A549 (cell line): Measurements from ENCODE around the gene GABBR2. TPM values are rescaled to one million over a fixed set of nuclear protein-coding genes. Genes with fewer than 3 reads are reported as not detected.

Experiments
- ATAC-seq, 2 experiments: fragments of 200-7000 bp in 1 of 2; fragments of >200 bp in 1 of 2; cut with Nextera tagmentation in 1 of 2; cut with Tn5 transposase in 1 of 2; 3 replicates each; pipeline versions ENCODE4 v1.8.0 to v1.9.1; 2018 to 2020; ENCODE audit warnings: mild to moderate bottlenecking in 1 of 2, moderate library complexity in 1 of 2
- CTCF ChIA-PET: fragments of 300-600 bp; sonication (Branson Sonifier 250); formaldehyde crosslinking; extraction: SDS; loops from one replicate; lab custom pipeline; 2021; ENCODE audit warnings: antibody characterized with exemption, inconsistent platforms; lab: Yijun Ruan, JAX
- POLR2A ChIA-PET: fragments of 350-600 bp; formaldehyde crosslinking; extraction: SDS; loops from one replicate; lab custom pipeline; 2021; ENCODE audit warnings: antibody characterized with exemption, inconsistent platforms; lab: Yijun Ruan, JAX
- DNase-seq, 2 experiments: peaks; one replicate each; pipeline versions ENCODE4 v3.0.0 to v3.0.0-alpha.2; 2011 to 2016; ENCODE audit warnings: low read depth in 1 of 2, low spot score in 1 of 2
- FAIRE-seq: peaks from 2 replicates; lab custom pipeline; 2011; peaks lifted over from hg19 to GRCh38; lab: Jason Lieb, UNC
- H3K27ac ChIP-seq, 2 experiments: fragments of >200 bp; sonication (Bioruptor Twin); formaldehyde crosslinking; 3 replicates each; pipeline ENCODE4 v1.5.1; 2016 to 2017
- H3K4me1 ChIP-seq: fragments of >200 bp; sonication (Bioruptor Twin); formaldehyde crosslinking; 3 replicates; pipeline ENCODE4 v1.6.1; 2016
- H3K4me2 ChIP-seq: fragments of >200 bp; sonication (Bioruptor Twin); formaldehyde crosslinking; 3 replicates; pipeline ENCODE4 v1.6.1; 2016
- H3K4me3 ChIP-seq: fragments of >200 bp; sonication (Bioruptor Twin); formaldehyde crosslinking; 3 replicates; pipeline ENCODE4 v1.5.1; 2016
- H3K9me3 ChIP-seq: fragments of >200 bp; sonication (Bioruptor Twin); formaldehyde crosslinking; 3 replicates; pipeline ENCODE4 v1.6.1; 2016
- ATOH8 ChIP-seq: fragments of 250-450 bp; sonication (Bioruptor Pico); IDR thresholded peaks from 2 replicates; pipeline ENCODE4 v1.5.0; 2020; ENCODE audit warnings: low read depth, mild to moderate bottlenecking, moderate library complexity
- BHLHE40 ChIP-seq: IDR thresholded peaks from 2 replicates; pipeline ENCODE4 v1.6.1; 2012; ENCODE audit warnings: low read depth, low read length, inconsistent platforms
- CBX8 ChIP-seq: fragments of 200-600 bp; sonication (generic); IDR thresholded peaks from 2 replicates; pipeline ENCODE4 v1.6.1; 2016
- CHD2 ChIP-seq: fragments of 150-350 bp; IDR thresholded peaks from 2 replicates; pipeline ENCODE4 v1.6.1; 2014; ENCODE audit warnings: low read length; ENCODE audit not compliant: partially characterized antibody
- EHF ChIP-seq: fragments of 250-450 bp; sonication (Bioruptor Pico); IDR thresholded peaks from 2 replicates; pipeline ENCODE4 v1.5.0; 2020; ENCODE audit warnings: mild to moderate bottlenecking
- EHMT2 ChIP-seq: fragments of 200-600 bp; sonication (generic); IDR thresholded peaks from 2 replicates; pipeline ENCODE4 v1.6.1; 2016; ENCODE audit warnings: antibody characterized with exemption, low read depth, mild to moderate bottlenecking, moderate library complexity
- ELK1 ChIP-seq: fragments of 150-350 bp; IDR thresholded peaks from 2 replicates; pipeline ENCODE4 v1.6.1; 2014; ENCODE audit warnings: low read depth, mild to moderate bottlenecking, low read length
- EP300 ChIP-seq, 2 experiments: fragments of >200 bp; sonication (Bioruptor Twin); formaldehyde crosslinking; IDR thresholded peaks; 2 replicates in 1 of 2; 3 replicates in 1 of 2; pipeline ENCODE4 v1.6.1; 2016 to 2017
- FOSB ChIP-seq: fragments of 250-450 bp; sonication (Bioruptor Pico); IDR thresholded peaks from 2 replicates; pipeline ENCODE4 v1.5.0; 2020; ENCODE audit warnings: mild to moderate bottlenecking, moderate library complexity
- FOXS1 ChIP-seq: fragments of 250-450 bp; sonication (Bioruptor Pico); IDR thresholded peaks from 2 replicates; pipeline ENCODE4 v1.5.0; 2020; ENCODE audit warnings: mild to moderate bottlenecking, moderate library complexity
- GATA3 ChIP-seq: IDR thresholded peaks from 2 replicates; pipeline ENCODE4 v1.6.1; 2012; ENCODE audit warnings: borderline replicate concordance
- HDAC2 ChIP-seq: fragments of 200-600 bp; sonication (generic); IDR thresholded peaks from 2 replicates; pipeline ENCODE4 v1.6.1; 2016
- HES2 ChIP-seq: fragments of >200 bp; sonication (Bioruptor Twin); formaldehyde crosslinking; IDR thresholded peaks from 2 replicates; pipeline ENCODE4 v1.6.1; 2016
- HEYL ChIP-seq: fragments of 250-450 bp; sonication (Bioruptor Pico); IDR thresholded peaks from 2 replicates; pipeline ENCODE4 v1.8.0; 2021; ENCODE audit warnings: mild to moderate bottlenecking, moderate library complexity
- HMGXB4 ChIP-seq: fragments of 250-450 bp; sonication (Bioruptor Pico); IDR thresholded peaks from 2 replicates; pipeline ENCODE4 v1.5.0; 2021; ENCODE audit warnings: mild to moderate bottlenecking, moderate library complexity, borderline replicate concordance
- HOXA7 ChIP-seq: fragments of 250-450 bp; sonication (Bioruptor Pico); IDR thresholded peaks from 2 replicates; pipeline ENCODE4 v1.5.0; 2020; ENCODE audit warnings: mild to moderate bottlenecking, moderate library complexity
- HOXB13 ChIP-seq: fragments of 250-450 bp; sonication (Bioruptor Pico); IDR thresholded peaks from 2 replicates; pipeline ENCODE4 v1.5.0; 2020; ENCODE audit warnings: low read depth, mild to moderate bottlenecking, moderate library complexity
- HOXB5 ChIP-seq: fragments of 250-450 bp; sonication (Bioruptor Pico); IDR thresholded peaks from 2 replicates; pipeline ENCODE4 v1.5.0; 2020; ENCODE audit warnings: mild to moderate bottlenecking, moderate library complexity
- JUN ChIP-seq, 2 experiments: fragments of >200 bp; sonication (Bioruptor Twin); formaldehyde crosslinking; IDR thresholded peaks; 2 replicates in 1 of 2; 3 replicates in 1 of 2; pipeline ENCODE4 v1.6.1; 2016 to 2017
- KDM5A ChIP-seq: fragments of 200-600 bp; sonication (generic); IDR thresholded peaks from 2 replicates; pipeline ENCODE4 v1.6.1; 2016; ENCODE audit warnings: antibody characterized with exemption, mild to moderate bottlenecking
- MAFK ChIP-seq: fragments of 450-650 bp; IDR thresholded peaks from 2 replicates; pipeline ENCODE4 v1.6.1; 2014; ENCODE audit not compliant: partially characterized antibody
- MAZ ChIP-seq: fragments of 150-350 bp; IDR thresholded peaks from 2 replicates; pipeline ENCODE4 v1.6.1; 2014; ENCODE audit warnings: antibody characterized with exemption, low read depth, low read length, borderline replicate concordance
- NFE2L2 ChIP-seq: fragments of 150-350 bp; conservative IDR thresholded peaks from 2 replicates; pipeline ENCODE4 v1.6.1; 2014; ENCODE audit warnings: low read length
- PHF8 ChIP-seq: fragments of 200-600 bp; sonication (generic); IDR thresholded peaks from 2 replicates; pipeline ENCODE4 v1.6.1; 2016; ENCODE audit warnings: low read depth, mild to moderate bottlenecking, antibody characterized with exemption, moderate library complexity, borderline replicate concordance
- RARB ChIP-seq: fragments of 250-450 bp; sonication (Bioruptor Pico); IDR thresholded peaks from 2 replicates; pipeline ENCODE4 v1.8.0; 2021; ENCODE audit warnings: mild to moderate bottlenecking, moderate library complexity
- RFX5 ChIP-seq: fragments of 450-650 bp; IDR thresholded peaks from 2 replicates; pipeline ENCODE4 v1.7.1; 2014; ENCODE audit warnings: antibody characterized with exemption, mild to moderate bottlenecking, moderate library complexity
- RNF2 ChIP-seq: fragments of 200-600 bp; sonication (generic); IDR thresholded peaks from 2 replicates; pipeline ENCODE4 v1.6.1; 2016; ENCODE audit warnings: low read depth, mild to moderate bottlenecking, antibody characterized with exemption, moderate library complexity, borderline replicate concordance
- SMC3 ChIP-seq: fragments of >200 bp; sonication (Bioruptor Twin); formaldehyde crosslinking; IDR thresholded peaks from 3 replicates; pipeline ENCODE4 v1.6.1; 2018; ENCODE audit warnings: inconsistent platforms
- SREBF2 ChIP-seq: fragments of 450-650 bp; IDR thresholded peaks from 2 replicates; pipeline ENCODE4 v1.6.1; 2014; ENCODE audit warnings: mild to moderate bottlenecking, moderate library complexity
- TFCP2L1 ChIP-seq: fragments of 250-450 bp; sonication (Bioruptor Pico); IDR thresholded peaks from 2 replicates; pipeline ENCODE4 v1.5.0; 2021; ENCODE audit warnings: mild to moderate bottlenecking
- TP53 ChIP-seq: fragments of 250-450 bp; sonication (Bioruptor Pico); IDR thresholded peaks from 2 replicates; pipeline ENCODE4 v1.5.0; 2021; ENCODE audit warnings: mild to moderate bottlenecking, moderate library complexity
- WGBS: methylation state at CpG from one replicate; pipeline ENCODE4 v1.1.6; 2017; ENCODE audit errors: missing lambda C conversion rate; 5-methylcytosine and 5-hydroxymethylcytosine counted together
- polyA plus RNA-seq, 4 experiments: library from polyadenylated mRNA; depleted of rRNA in 3 of 4; stranded (reverse); fragments of >200 nt; fragmentation: RNase III in 1 of 4; extraction: RNeasy Plus Mini Kit Qiagen cat#74134 plus additional on column Dnase treatment in 1 of 4; gene quantifications; 2 replicates in 3 of 4; 3 replicates in 1 of 4; pipeline ENCODE4 v1.2.3, GENCODE V29; 2011 to 2017

Gene GABBR2
- polyA plus RNA-seq, 2 of the 4 experiments (the other 2 are of a cell fraction), result 0.08 to 0.57 TPM

- DNase-seq (no peak), FAIRE-seq (no peak), ATAC-seq (no peak)
- H3K27ac ChIP-seq, result no peak overlapping the region
- POLR2A ChIA-PET, result no interaction called here
- H3K4me2 ChIP-seq, result no peak overlapping the region
- 77% methylated on average over 9 of the region's 9 CpGs for WGBS
- CTCF ChIA-PET, result interaction anchor here (0.8 to 1.7 kb wide), 3 partner anchors 9 to 114 kb away, joined by 3 to 5 read pairs (median 3); no protein-coding TSS in a partner anchor
- no peak overlapping the region for H3K4me3 ChIP-seq
- H3K4me1 ChIP-seq, result peaks cover 24% of the 10 kb centered on the region
- H3K9me3 ChIP-seq, result peaks cover 9% of the 10 kb centered on the region
- TF ChIP-seq KDM5A, result no peak
Observed at GRCh38 chr9:98370300-98370975, 338.3 kb downstream of the GABBR2 start.

GRCh38 chr9:98369896-98370295 is 338.8 kb downstream of the GABBR2 start:
- no peak overlapping the region for H3K4me3 ChIP-seq
- no peak for DNase-seq
- TF ChIP-seq HOXA7 (no peak), MAFK (no peak), SMC3 (no peak), PHF8 (no peak), CHD2 (no peak), MAZ (no peak), FOXS1 (CRISPR knock-in tag) (no peak), BHLHE40 (no peak), RARB (CRISPR knock-in tag) (no peak), ATOH8 (CRISPR knock-in tag) (no peak), EHMT2 (no peak), CBX8 (no peak), HMGXB4 (CRISPR knock-in tag) (no peak), SREBF2 (no peak), TP53 (CRISPR knock-in tag) (no peak), HOXB13 (CRISPR knock-in tag) (no peak), RNF2 (no peak)
- TF ChIP-seq, all 56 proteins: peak for 0
- ChIA-PET POLR2A (no interaction called here), CTCF (interaction anchor here (1.0 to 1.7 kb wide), 2 partner anchors 9 to 11 kb away, joined by 3 to 5 read pairs; no protein-coding TSS in a partner anchor)
- FAIRE-seq, result no peak
- Histone ChIP-seq H3K4me2 (no peak overlapping the region), H3K27ac (no peak overlapping the region), H3K4me1 (peaks cover 18% of the 10 kb centered on the region), H3K9me3 (peaks cover 15% of the 10 kb centered on the region)
- WGBS, result 56% methylated on average over 2 of the region's 2 CpGs
- ATAC-seq, result no peak

GRCh38 chr9:98369471-98369870 is 339.3 kb downstream of the GABBR2 start:
- no peak for ATAC-seq
- POLR2A ChIA-PET, result no interaction called here
- no peak overlapping the region for H3K4me2 ChIP-seq
- no peak for FAIRE-seq
- no peak overlapping the region for H3K4me3 ChIP-seq
- TF ChIP-seq HOXB5 (CRISPR knock-in tag) (no peak), CHD2 (no peak), FOSB (CRISPR knock-in tag) (no peak), BHLHE40 (no peak), PHF8 (no peak), GATA3 (no peak), RFX5 (no peak), SREBF2 (no peak), NFE2L2 (no peak), HDAC2 (no peak), ELK1 (no peak), EP300 (IDR thresholded peaks at IDR 0.05) (no peak), JUN (IDR thresholded peaks at IDR 0.05) (no peak), HEYL (no peak), TFCP2L1 (CRISPR knock-in tag) (no peak), EHF (CRISPR knock-in tag) (no peak), HES2 (no peak)
- CTCF ChIA-PET, result interaction anchor here (1.7 kb wide), 1 partner anchor 11 kb away, joined by 5 read pairs; no protein-coding TSS in a partner anchor
- peaks cover 18% of the 10 kb centered on the region for H3K9me3 ChIP-seq
- H3K4me1 ChIP-seq, result peaks cover 14% of the 10 kb centered on the region
- WGBS, result 15% methylated on average over 2 of the region's 2 CpGs
- no peak for DNase-seq
- no peak overlapping the region for H3K27ac ChIP-seq
